GM23248 (cell line): ENCODE results near the gene WNT9B.

ENCODE experiments used
- EZH2 ChIP-seq: fragments of 200-600 bp; sonication (generic); IDR thresholded peaks from 2 replicates; pipeline ENCODE4 v1.6.1; 2018; ENCODE audit warnings: antibody characterized with exemption, mild to moderate bottlenecking; ENCODE audit not compliant: insufficient read depth, poor library complexity, severe bottlenecking
- EZH2phosphoT487 ChIP-seq: fragments of 200-600 bp; sonication (generic); IDR thresholded peaks from 2 replicates; pipeline ENCODE4 v1.6.1; 2018; ENCODE audit warnings: antibody characterized with exemption, moderate library complexity, mild to moderate bottlenecking, low read depth; ENCODE audit not compliant: insufficient read depth

DNA sequence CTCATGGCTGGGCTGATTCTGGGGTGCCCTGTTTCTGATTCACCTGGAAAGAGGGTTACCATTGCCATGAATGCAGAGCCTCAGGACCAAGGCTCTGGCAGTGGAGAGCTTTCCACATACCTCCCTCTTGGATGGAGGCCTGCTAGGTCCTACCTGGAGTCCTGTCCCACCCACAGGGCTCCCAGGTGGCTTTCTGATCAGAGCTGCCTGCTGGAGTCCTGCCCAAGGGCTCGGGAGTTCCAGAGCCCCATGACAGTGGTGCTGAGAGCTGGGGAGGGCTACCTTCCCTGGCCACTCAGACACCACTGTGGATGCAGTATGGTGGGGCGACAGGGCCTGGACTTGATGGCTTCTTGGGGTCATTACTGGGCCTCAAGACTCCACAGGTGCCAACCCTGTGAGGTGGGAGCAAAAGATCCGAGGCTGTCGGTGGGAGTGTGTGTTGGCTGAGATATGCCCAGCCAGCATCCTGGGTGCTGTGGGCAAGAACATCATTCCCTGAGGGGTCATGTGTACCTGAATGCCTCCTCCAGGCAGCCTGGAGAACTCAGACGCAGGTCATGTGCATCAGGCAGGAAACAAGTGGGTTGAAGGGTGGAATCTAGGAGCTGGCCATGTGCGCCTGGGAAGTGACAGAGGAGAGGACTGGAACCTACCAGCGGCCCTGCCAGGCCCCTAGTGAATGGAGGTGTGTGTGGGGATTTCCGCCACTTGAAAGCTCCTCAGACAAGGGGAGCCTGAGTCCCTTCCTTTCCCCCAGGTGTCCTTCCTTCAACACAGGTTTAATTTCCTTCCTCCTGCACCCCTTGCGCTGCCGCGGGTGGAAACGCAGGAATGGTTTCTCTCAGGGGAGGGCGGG is 30.6 kb upstream of the WNT9B start:
- TF ChIP-seq EZH2 (no peak), EZH2phosphoT487 (no peak)
